Uterus (tissue), 2 donors: Measurements from ENCODE around the gene FAM13B.

Experiments used
- CTCF ChIP-seq, 4 experiments: fragments of 200-600 bp in 2 of 4; fragments of 450-650 bp in 2 of 4; sonication (generic) in 2 of 4; IDR thresholded peaks; one replicate each; pipeline ENCODE4 v1.5.1; 2016 to 2019; ENCODE audit warnings: antibody characterized with exemption in 4 of 4, mild to moderate bottlenecking in 2 of 4, moderate library complexity in 1 of 4
- POLR2A ChIP-seq, 2 donors: fragments of 450-650 bp; IDR thresholded peaks; one replicate each; pipeline ENCODE4 v1.6.1; 2016; ENCODE audit warnings: antibody characterized with exemption in 2 of 2, mild to moderate bottlenecking in 1 of 2, moderate library complexity in 1 of 2

DNA sequence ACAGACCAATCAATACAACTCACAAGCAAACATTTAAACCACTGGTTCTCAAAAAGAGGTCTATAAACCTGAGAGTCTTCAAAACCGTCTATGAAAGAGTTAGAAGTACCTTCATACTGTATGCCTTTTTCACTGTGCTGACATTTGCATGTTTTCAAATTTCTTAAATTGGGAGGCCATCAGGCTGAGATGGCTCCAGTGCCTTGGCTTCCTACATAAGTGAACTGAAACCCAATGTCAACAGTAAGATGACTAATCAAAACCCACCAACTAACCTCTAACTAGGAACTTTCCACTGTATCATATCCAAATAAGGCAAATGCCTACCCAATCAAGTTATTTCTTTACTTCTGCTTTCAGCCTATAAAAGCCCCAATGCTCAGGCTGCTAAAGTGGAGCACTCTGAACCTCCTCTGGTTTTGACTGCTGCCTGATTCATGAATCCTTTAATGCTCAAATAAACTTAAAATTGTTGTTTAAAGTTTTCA lies 35.1 kb downstream of the FAM13B start:
- TF ChIP-seq CTCF (IDR thresholded peaks at IDR 0.05) (no peak), POLR2A (IDR thresholded peaks at IDR 0.05) (no peak)
